Activated naive CD8-positive, alpha-beta T cell treated with anti-CD3 and anti-CD28 coated beads, Interleukin-2, amount 50 U/mL, for 24 hours (primary cell): Measurements from ENCODE around the gene RAD21L1.

ENCODE experiments used
- ATAC-seq: fragments of 150-1000 bp; cut with Tn5 transposase; one replicate; pipeline ENCODE4 v1.10.0; 2021
- DNase-seq: peaks from one replicate; pipeline ENCODE4 v3.0.0; 2021
- H3K27ac Mint-ChIP-seq: one replicate; pipeline ENCODE4 v1.8.0; 2021; ENCODE audit warnings: mild to moderate bottlenecking, mixed read lengths
- H3K27me3 Mint-ChIP-seq: one replicate; pipeline ENCODE4 v1.8.0; 2021; ENCODE audit warnings: mixed read lengths
- H3K36me3 Mint-ChIP-seq: one replicate; pipeline ENCODE4 v1.8.0; 2021; ENCODE audit warnings: low read depth, mixed read lengths
- H3K4me1 Mint-ChIP-seq: one replicate; pipeline ENCODE4 v1.8.0; 2021; ENCODE audit warnings: mixed read lengths
- H3K4me3 Mint-ChIP-seq: one replicate; pipeline ENCODE4 v1.8.0; 2021; ENCODE audit warnings: mild to moderate bottlenecking, moderate library complexity, mixed read lengths
- H3K9me3 Mint-ChIP-seq: one replicate; pipeline ENCODE4 v1.8.0; 2021; ENCODE audit warnings: mixed read lengths

Gene RAD21L1

DNA sequence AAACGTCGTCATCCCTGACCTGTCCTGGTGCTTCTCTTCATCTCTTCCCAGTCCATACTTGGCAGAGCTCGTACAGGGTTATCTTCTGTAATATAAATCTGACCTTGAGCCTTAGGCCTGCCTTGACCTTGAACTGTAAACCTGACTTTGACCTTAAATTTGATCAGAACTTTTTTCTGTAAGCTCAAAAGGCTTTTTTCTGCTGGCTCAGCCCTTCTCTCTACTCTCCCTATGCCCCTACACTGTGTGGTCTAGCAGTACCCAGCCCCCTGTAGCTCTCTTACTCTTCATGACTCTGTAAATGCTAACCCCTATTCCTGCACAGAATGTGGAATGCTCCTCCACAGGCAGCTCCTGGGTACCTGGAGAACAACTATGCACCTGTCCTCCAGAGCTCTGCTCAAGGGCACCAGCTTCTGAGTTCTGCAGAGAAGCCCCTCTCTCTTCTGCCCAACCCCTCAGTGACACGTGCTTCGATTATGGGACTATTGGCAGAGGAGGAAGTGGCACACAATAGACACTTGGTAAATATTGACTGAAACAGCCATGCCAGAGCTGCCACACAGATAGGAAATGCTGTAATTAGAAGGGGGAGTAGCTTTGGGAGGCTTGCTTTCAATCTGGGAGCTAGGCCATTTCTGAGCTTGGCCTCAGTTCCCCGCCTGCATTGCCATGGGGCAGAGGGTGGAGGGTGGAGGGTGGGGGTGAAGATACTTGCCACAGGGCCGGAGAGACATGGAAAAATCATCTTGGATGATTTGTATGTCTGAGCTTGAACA, 55.6 kb downstream of the RAD21L1 start:
- no peak for ATAC-seq
- no peaks in the 10 kb centered on the region for H3K36me3 Mint-ChIP-seq
- no peak for DNase-seq
- H3K27ac Mint-ChIP-seq: peak overlapping the region; percentile 5
- H3K9me3 Mint-ChIP-seq: no peaks in the 10 kb centered on the region
- H3K4me3 Mint-ChIP-seq: no peak overlapping the region
- peaks cover 40% of the 10 kb centered on the region for H3K4me1 Mint-ChIP-seq
- no peaks in the 10 kb centered on the region for H3K27me3 Mint-ChIP-seq

DNA sequence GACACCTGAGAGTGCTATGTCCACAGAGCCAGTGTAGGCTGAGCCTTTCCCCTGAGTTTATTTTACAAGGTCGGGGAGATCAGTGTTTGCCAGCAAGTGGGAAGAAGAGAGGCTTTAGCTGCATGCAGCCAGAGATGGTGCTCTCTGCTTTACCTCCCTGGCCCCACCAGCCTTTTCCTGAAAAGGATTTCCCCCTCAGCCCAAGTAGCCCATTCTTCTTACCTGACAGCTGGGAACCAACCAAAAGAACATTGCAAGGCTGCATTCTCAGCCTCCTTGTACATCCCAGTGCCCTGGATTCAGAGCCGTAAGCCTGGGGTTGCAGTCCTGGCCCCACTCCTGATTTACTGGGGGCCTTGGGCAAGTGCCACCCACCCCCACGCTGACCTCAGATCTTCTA, 57.1 kb downstream of the RAD21L1 start:
- Mint-ChIP-seq H3K4me1 (peaks cover 53% of the 10 kb centered on the region), H3K27ac (no peak overlapping the region)
- DNase-seq: no peak

DNA sequence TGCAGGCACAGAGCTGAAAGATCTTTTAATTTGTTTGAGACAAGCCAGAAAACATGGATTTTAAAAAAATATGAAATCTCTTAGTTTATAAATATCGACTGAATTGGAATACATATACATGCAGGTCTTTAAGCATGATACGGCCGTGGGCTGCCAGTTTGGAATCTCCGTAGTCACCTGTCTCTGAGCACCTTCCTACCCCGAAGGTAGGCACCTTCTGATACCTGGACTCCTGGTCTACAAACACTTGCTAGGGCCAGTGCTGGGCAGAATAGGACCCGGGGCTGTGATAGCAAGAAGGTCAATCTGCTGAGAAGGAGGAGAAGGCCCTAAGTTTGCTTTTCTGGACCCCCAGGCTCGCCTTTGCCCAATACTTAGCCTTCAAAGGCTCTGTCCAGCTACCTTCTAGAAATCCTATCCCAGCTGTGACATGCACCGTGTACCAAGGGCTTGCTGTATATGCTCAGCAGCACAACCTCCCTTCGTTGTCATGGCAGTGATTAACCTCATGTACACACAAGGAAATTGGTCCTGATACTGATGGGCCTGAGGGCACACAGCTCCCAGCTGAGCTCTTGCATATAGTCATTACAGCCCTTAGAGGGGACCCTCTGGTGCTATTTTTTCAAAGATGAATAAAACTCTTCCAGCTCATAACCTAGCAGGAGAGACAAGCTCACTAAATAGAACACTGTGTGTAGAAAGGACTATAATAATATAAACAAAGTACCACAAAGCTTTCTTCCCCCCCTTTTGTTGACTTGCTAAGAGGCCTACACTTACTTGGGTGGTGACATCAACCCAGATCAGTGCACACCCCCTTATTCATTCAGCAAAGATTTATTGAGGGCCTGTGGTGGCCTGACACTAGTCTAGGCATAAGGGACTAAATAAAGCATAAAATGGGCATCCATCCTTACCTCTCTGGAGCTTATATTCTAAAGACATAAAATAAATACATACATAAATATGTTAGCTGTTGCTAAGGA, 58.0 kb downstream of the RAD21L1 start:
- Mint-ChIP-seq H3K27me3 (no peaks in the 10 kb centered on the region), H3K27ac (no peak overlapping the region), H3K4me3 (no peak overlapping the region), H3K9me3 (no peaks in the 10 kb centered on the region), H3K4me1 (peaks cover 53% of the 10 kb centered on the region), H3K36me3 (no peaks in the 10 kb centered on the region)
- DNase-seq (no peak), ATAC-seq (no peak)

More for the DNA sequence above, 57.1 kb downstream of the RAD21L1 start:
- Mint-ChIP-seq H3K4me3 (no peak overlapping the region), H3K9me3 (no peaks in the 10 kb centered on the region), H3K27me3 (no peaks in the 10 kb centered on the region), H3K36me3 (no peaks in the 10 kb centered on the region)
- no peak for ATAC-seq

DNA sequence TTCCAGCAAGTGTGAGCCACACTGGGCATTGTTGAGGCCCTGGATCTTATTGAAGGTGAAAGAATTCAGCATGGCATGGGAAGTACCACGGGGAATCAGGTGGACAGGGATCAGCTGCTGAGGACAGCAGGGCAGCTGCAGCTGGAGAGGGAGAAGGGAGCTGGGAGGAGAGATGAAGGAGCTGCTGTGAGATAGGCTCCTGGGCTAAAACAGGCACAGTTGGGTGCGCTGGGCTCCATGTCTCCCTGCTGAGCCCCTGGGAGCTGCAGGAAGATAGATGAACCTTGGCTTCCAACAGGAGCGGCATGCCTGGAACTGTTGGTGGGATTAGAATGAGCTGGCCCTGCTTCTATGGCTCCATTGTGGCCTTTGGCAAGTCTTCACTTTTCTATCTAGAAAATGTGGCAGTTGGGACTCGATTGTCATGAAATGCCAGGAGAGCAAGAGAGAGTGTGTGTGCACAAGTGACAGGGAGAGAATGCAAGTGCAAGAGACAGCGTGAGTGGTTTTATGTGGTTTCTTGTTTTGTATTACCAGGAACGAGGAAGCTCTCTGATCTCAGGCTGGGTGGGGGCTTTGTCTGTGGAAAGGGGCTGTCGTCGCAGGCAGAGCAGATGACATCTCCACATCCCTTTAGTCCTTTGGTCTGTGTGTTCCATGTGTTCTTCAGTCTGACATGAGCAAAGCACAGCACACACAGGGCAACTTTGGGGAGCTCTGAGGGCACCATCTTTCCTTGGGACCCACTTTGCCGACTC, 60.6 kb downstream of the RAD21L1 start:
- DNase-seq: no peak
- Mint-ChIP-seq H3K27me3 (no peaks in the 10 kb centered on the region), H3K4me1 (peaks cover 54% of the 10 kb centered on the region), H3K4me3 (peak overlapping the region; percentile 39), H3K9me3 (no peaks in the 10 kb centered on the region), H3K36me3 (no peaks in the 10 kb centered on the region), H3K27ac (peak overlapping the region; percentile 64)
- no peak for ATAC-seq

DNA sequence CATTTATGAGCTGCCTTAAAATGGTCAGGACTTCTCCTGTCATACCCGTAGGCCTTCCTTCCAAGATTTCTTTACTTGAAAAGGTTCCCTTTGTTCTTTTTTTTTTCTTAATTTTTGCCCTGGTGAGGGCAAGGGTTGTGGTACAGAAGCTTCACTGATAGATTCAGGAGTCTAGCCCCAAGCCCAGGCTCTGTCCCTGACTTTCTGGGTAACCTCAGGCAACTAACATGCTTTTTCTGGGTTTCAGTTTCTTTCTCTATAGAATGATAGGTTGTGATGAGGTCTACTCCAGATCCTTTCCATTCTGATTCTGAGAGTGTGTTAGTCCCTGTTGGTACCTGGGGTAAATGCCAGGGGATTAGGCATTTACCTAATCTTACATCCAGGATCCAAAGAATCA, 61.5 kb downstream of the RAD21L1 start:
- no peak for DNase-seq
- Mint-ChIP-seq H3K27ac (peak overlapping the region; percentile 48), H3K9me3 (no peaks in the 10 kb centered on the region), H3K27me3 (no peaks in the 10 kb centered on the region), H3K4me1 (peaks cover 53% of the 10 kb centered on the region), H3K36me3 (no peaks in the 10 kb centered on the region), H3K4me3 (peak overlapping the region; percentile 39)
- ATAC-seq: peak; percentile 79

DNA sequence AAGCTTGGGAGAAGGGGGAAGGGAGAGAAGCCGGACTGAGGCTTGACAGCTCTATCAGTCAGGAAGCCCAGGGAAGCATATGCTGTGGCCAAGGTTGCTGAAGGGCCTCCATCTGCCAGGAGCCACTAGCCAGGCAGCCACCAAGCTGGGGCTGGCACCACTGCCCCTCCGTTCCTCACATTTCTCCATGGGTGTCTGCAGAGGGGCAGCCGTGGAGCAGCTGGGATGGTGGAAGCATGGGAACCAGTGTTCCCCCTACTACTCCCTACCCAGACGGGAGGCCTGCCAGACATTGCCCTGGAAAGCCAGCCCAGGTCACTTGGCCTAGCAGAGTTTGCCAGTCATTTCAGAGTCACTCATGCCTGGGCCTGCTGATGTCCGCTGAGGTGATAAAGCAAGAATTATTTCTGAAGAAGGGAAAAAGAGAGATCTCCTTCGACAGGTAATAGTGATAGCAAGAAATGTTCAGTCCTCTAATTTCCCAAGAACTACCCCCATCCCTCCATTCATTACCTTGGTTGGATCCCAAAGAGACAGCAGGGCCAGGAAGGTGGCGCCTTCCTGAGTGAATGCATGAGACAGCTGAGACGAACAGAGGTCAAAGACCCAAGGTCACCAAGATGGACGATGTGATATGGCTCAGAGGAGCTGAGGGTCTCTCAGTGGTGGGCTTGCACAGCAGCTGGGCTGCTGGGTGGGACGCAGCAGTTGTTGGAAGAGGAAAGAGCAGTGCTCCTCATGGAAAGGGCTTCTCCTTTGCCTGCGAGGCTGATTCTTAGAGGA, 62.1 kb downstream of the RAD21L1 start:
- ATAC-seq: no peak
- H3K36me3 Mint-ChIP-seq: no peaks in the 10 kb centered on the region
- H3K4me3 Mint-ChIP-seq: no peak overlapping the region

DNA sequence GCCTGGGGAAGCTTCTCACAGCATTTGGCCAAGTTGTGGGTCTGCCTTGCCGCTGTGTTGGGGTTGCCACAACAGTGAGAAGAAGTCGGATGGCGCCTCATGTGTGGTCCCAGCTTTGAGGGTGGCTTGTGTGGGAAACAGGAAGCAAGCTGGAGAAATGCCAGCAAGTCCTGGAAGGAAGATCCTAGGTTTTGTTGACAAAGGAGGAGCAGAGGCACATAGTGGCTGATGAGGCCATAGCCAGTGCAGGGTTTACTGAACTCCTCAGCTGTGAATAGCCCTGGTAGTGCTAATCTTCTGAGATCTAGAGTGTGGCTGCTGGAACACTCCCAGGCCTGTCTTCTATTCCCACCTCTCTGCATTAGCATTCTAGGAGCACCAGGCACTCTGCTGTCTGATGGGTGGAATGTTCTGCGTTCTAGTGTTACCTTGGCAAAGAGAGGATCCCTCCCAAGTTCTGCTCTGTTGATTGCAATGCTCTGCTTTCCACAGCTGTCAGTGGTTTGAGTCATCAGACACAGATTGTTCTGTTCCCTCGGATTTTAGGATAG, 65.4 kb downstream of the RAD21L1 start:
- peaks cover 35% of the 10 kb centered on the region for H3K4me1 Mint-ChIP-seq
- no peaks in the 10 kb centered on the region for H3K36me3 Mint-ChIP-seq
- H3K4me3 Mint-ChIP-seq: no peak overlapping the region
- ATAC-seq (no peak), DNase-seq (no peak)
- no peak overlapping the region for H3K27ac Mint-ChIP-seq
- no peaks in the 10 kb centered on the region for H3K9me3 Mint-ChIP-seq
- H3K27me3 Mint-ChIP-seq: no peaks in the 10 kb centered on the region

More for the DNA sequence above, 62.1 kb downstream of the RAD21L1 start:
- no peaks in the 10 kb centered on the region for H3K9me3 Mint-ChIP-seq
- no peak for DNase-seq
- H3K27ac Mint-ChIP-seq: peak overlapping the region; percentile 48
- peaks cover 57% of the 10 kb centered on the region for H3K4me1 Mint-ChIP-seq
- H3K27me3 Mint-ChIP-seq: no peaks in the 10 kb centered on the region

DNA sequence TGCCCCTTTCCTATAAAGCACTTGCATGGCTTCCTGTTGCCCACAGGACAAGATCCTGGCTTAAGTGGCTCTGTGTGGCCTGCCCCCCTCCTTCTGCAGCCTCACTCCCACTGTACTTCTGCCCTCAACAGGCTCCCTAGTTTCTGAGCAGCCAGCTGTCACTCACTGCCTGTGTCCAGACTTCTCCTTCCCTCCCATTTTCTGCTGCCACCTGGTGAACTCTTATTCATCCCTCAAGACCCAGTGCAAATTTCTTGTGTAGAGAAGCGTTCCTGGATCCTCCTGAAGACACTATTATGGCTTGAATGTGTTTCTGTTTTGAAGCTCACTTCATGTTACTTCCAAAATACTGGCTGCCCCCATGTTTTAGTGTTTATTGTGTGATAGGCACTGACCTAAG, 66.8 kb downstream of the RAD21L1 start:
- ATAC-seq (no peak), DNase-seq (no peak)
- H3K4me1 Mint-ChIP-seq: peaks cover 23% of the 10 kb centered on the region
- no peaks in the 10 kb centered on the region for H3K9me3 Mint-ChIP-seq
- H3K27ac Mint-ChIP-seq: no peak overlapping the region
- no peak overlapping the region for H3K4me3 Mint-ChIP-seq
- no peaks in the 10 kb centered on the region for H3K36me3 Mint-ChIP-seq
- no peaks in the 10 kb centered on the region for H3K27me3 Mint-ChIP-seq

DNA sequence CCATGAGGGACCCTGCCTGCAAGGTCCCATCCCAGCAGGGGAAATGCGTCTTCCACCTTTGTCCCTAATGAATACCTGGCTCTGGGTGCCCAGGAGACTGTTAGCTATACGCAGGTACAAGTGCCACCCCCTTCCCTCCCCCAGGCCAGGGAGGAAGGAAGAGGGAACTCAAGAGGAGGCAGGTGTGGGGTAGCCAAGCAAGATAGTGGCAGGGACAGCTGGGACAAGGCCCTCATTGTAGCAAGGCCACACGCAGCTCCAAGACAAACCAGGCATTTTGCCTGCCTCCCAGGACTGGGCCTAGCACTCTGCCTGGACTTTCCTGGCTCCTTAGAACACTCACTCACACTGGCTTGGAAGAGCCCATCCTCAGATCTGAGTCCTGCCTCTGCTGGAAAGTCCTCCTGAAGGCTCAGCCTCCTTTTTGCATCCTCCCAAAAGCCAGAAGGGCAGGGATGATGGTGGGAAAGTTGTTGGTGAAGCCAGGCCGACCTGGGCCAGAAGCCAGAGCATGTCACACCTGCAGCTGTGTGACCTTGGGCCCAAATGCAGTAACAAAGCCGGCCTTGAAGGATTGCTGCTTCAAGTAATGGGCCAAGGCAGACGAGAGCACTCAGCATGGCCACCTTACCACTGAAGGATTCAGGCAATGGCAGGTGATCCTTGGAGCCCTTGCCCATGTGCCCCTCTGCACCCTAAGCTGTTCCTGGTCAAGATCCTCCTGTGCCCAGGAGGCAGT, 68.0 kb downstream of the RAD21L1 start:
- H3K27me3 Mint-ChIP-seq: no peaks in the 10 kb centered on the region
- H3K4me1 Mint-ChIP-seq: peaks cover 22% of the 10 kb centered on the region
- peak overlapping the region; percentile 49 for H3K27ac Mint-ChIP-seq
- H3K36me3 Mint-ChIP-seq: no peaks in the 10 kb centered on the region
- DNase-seq: no peak
- no peak overlapping the region for H3K4me3 Mint-ChIP-seq
- ATAC-seq: no peak
- no peaks in the 10 kb centered on the region for H3K9me3 Mint-ChIP-seq

DNA sequence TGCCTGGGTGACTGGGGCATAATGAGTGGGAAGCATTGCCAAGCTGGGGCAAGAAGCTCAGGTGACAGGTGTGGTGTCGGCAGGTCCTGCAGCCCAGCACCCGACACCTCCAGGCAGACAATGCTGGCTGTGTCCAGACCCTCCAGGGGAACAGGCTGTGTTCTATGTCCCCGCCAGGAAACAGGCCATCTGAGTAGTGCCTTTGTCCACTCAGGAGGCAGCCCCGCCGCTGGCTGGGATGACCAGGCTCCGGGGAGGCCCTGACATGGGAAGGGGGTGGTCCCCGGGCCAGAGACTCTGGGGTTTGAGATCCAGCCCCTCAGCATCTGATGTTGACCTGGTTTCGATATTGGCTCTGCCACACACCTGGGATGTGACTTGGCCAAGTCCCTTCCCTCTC, 68.7 kb downstream of the RAD21L1 start:
- no peaks in the 10 kb centered on the region for H3K36me3 Mint-ChIP-seq
- ATAC-seq: no peak
- peaks cover 28% of the 10 kb centered on the region for H3K4me1 Mint-ChIP-seq
- H3K4me3 Mint-ChIP-seq: no peak overlapping the region
- H3K27me3 Mint-ChIP-seq: no peaks in the 10 kb centered on the region
- H3K9me3 Mint-ChIP-seq: no peaks in the 10 kb centered on the region
- DNase-seq: no peak
- no peak overlapping the region for H3K27ac Mint-ChIP-seq

DNA sequence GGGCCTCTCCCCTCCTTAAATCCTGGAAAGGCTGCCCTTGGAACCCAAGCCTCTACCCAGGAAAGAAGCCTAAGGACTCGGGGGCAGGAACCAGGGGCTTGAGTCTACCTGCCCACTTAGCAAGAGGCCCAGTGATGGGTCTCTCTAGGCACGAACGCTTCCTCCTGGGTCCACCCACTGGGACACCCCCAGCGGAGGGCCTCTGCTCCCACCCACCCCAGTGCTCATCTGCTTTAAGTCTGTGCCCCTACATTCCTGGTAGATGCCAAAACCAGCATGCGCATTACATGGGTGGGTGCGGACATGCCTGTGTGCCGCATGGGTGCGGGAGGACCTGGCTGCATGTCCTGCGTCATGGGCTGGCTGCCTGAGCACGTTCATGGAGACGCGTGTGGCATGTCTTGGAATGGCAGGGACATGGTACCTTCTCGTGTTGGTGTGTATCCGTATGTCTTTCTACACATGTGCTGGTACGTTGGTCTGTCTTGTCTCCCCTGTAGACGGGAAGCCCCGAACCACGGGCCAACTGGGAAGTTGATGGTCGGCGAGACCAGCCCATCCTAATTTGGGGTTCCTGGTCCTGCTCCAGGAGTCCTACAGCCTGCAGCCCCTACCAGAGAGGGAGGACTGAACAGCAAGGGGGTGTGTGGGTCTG, 69.6 kb downstream of the RAD21L1 start:
- no peaks in the 10 kb centered on the region for H3K36me3 Mint-ChIP-seq
- no peak for DNase-seq
- no peaks in the 10 kb centered on the region for H3K9me3 Mint-ChIP-seq
- ATAC-seq: no peak
- H3K4me3 Mint-ChIP-seq: no peak overlapping the region
- no peaks in the 10 kb centered on the region for H3K27me3 Mint-ChIP-seq
- no peak overlapping the region for H3K27ac Mint-ChIP-seq
- peaks cover 32% of the 10 kb centered on the region for H3K4me1 Mint-ChIP-seq

DNA sequence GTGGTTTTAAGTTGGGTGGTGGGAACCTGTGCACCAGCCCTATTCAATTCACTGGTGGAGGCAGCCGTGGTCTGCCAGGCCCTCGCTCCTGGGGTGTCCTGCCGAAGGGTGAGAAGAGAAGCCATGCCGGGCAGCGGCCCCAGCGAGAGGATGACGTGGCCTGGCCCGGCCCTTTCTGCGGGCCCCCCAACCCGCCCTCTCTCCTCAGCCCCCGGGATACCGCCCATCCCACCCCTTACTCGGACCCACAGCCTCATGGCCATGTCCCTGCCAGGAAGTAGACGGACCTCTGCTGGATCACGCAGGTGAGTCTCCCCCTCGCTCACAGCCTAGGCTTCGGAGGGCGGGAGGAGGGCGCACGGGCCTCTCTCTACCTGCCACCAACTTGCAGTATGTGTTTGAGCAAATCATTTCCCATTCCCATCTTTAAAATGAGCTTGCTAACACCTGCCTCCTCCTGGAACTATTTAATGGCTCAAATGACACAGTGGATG, 70.3 kb downstream of the RAD21L1 start:
- H3K27ac Mint-ChIP-seq: no peak overlapping the region
- H3K4me1 Mint-ChIP-seq: peaks cover 33% of the 10 kb centered on the region
- DNase-seq (no peak), ATAC-seq (no peak)
- H3K27me3 Mint-ChIP-seq: no peaks in the 10 kb centered on the region
- no peaks in the 10 kb centered on the region for H3K36me3 Mint-ChIP-seq
- no peak overlapping the region for H3K4me3 Mint-ChIP-seq
- no peaks in the 10 kb centered on the region for H3K9me3 Mint-ChIP-seq
